GM23338 (cell line): ENCODE measurements around the gene ZDHHC4. TPM values are rescaled to one million over a fixed set of nuclear protein-coding genes. Genes with fewer than 3 reads are reported as not detected.

Source experiments
- ATAC-seq: fragments of 200-7000 bp; cut with Tn5 transposase; 3 replicates; pipeline ENCODE4 v1.9.1; 2020
- DNase-seq: peaks from one replicate; pipeline ENCODE4 v3.0.0-alpha.2; 2015; ENCODE audit warnings: low spot score
- H2AFZ ChIP-seq: fragments of 200-600 bp; sonication (generic); 2 replicates; pipeline ENCODE4 v1.8.0; 2016; ENCODE audit warnings: antibody characterized with exemption, mild to moderate bottlenecking, moderate library complexity
- H3F3A ChIP-seq: fragments of 200-600 bp; sonication (generic); replicated peaks from 2 replicates; pipeline ENCODE4 v1.8.0; 2017; ENCODE audit warnings: antibody characterized with exemption, mixed run types, low read depth
- H3K27ac ChIP-seq: fragments of 200-600 bp; sonication (generic); 2 replicates; pipeline ENCODE4 v1.6.1; 2016; ENCODE audit warnings: low read depth
- H3K27me3 ChIP-seq: fragments of 200-600 bp; sonication (generic); 2 replicates; pipeline ENCODE4 v1.8.0; 2016; ENCODE audit warnings: mild to moderate bottlenecking, mixed run types, moderate library complexity; ENCODE audit not compliant: insufficient read depth
- H3K36me3 ChIP-seq: fragments of 200-600 bp; sonication (generic); 2 replicates; pipeline ENCODE4 v1.8.0; 2016; ENCODE audit warnings: mild to moderate bottlenecking; ENCODE audit not compliant: insufficient read depth
- H3K4me1 ChIP-seq: fragments of 200-600 bp; sonication (generic); 2 replicates; pipeline ENCODE4 v1.8.0; 2016; ENCODE audit warnings: mild to moderate bottlenecking, moderate library complexity; ENCODE audit not compliant: insufficient read depth
- H3K4me2 ChIP-seq: fragments of 200-600 bp; sonication (generic); 2 replicates; pipeline ENCODE4 v1.7.1; 2017; ENCODE audit warnings: mixed run types
- H3K4me3 ChIP-seq: fragments of 200-600 bp; sonication (generic); 2 replicates; pipeline ENCODE4 v1.6.1; 2016; ENCODE audit warnings: mixed run types
- H3K79me2 ChIP-seq: fragments of 200-600 bp; sonication (generic); replicated peaks from 2 replicates; pipeline ENCODE4 v1.8.0; 2017; ENCODE audit warnings: mild to moderate bottlenecking; ENCODE audit not compliant: insufficient read depth
- H3K9me2 ChIP-seq: fragments of 200-600 bp; sonication (generic); 2 replicates; pipeline ENCODE4 v1.8.0; 2017; ENCODE audit not compliant: insufficient read depth
- H4K20me1 ChIP-seq: fragments of 200-600 bp; sonication (generic); replicated peaks from 2 replicates; pipeline ENCODE4 v1.8.0; 2017; ENCODE audit warnings: mild to moderate bottlenecking; ENCODE audit not compliant: insufficient read depth
- H3K27ac Mint-ChIP-seq: 2 replicates; pipeline ENCODE4 v1.8.0; 2020; ENCODE audit warnings: inconsistent platforms, mild to moderate bottlenecking, moderate library complexity, mixed read lengths
- H3K27me3 Mint-ChIP-seq: 3 replicates; pipeline ENCODE4 v1.8.0; 2022; ENCODE audit warnings: low read depth, mild to moderate bottlenecking, moderate library complexity, mixed read lengths, inconsistent platforms; ENCODE audit not compliant: insufficient read depth, poor library complexity
- H3K36me3 Mint-ChIP-seq: 3 replicates; pipeline ENCODE4 v1.8.0; 2021; ENCODE audit warnings: low read depth, mild to moderate bottlenecking, inconsistent platforms, moderate library complexity, mixed read lengths
- H3K4me1 Mint-ChIP-seq: 3 replicates; pipeline ENCODE4 v1.8.0; 2020; ENCODE audit warnings: mild to moderate bottlenecking, inconsistent platforms, mixed read lengths
- H3K4me3 Mint-ChIP-seq: 3 replicates; pipeline ENCODE4 v1.8.0; 2021; ENCODE audit warnings: moderate library complexity, mild to moderate bottlenecking, inconsistent platforms, mixed read lengths
- H3K9me3 Mint-ChIP-seq: 3 replicates; pipeline ENCODE4 v1.8.0; 2020; ENCODE audit warnings: moderate library complexity, mild to moderate bottlenecking, inconsistent platforms, mixed read lengths
- CREB1 ChIP-seq: fragments of 250-450 bp; sonication (Bioruptor Pico); IDR thresholded peaks from 2 replicates; pipeline ENCODE4 v1.5.0; 2020; ENCODE audit warnings: low read depth, mild to moderate bottlenecking, moderate library complexity
- EZH2 ChIP-seq: fragments of 200-600 bp; sonication (generic); IDR thresholded peaks from one replicate; pipeline ENCODE4 v1.8.0; 2017; ENCODE audit warnings: antibody characterized with exemption, mild to moderate bottlenecking, low read depth; ENCODE audit not compliant: unreplicated experiment
- JUNB ChIP-seq: IDR thresholded peaks from one replicate; pipeline ENCODE4 v1.6.1; 2016; ENCODE audit warnings: antibody characterized with exemption; ENCODE audit not compliant: unreplicated experiment
- POLR2AphosphoS5 ChIP-seq: IDR thresholded peaks from 2 replicates; pipeline ENCODE4 v1.6.1; 2016; ENCODE audit warnings: antibody characterized with exemption, low read depth
- ZNF114 ChIP-seq: fragments of 250-450 bp; sonication (Bioruptor Pico); IDR thresholded peaks from 2 replicates; pipeline ENCODE4 v1.5.0; 2020; ENCODE audit warnings: mild to moderate bottlenecking, moderate library complexity
- ZNF331 ChIP-seq: fragments of 250-450 bp; sonication (Bioruptor Pico); IDR thresholded peaks from 2 replicates; pipeline ENCODE4 v1.5.0; 2020; ENCODE audit warnings: low read depth, mild to moderate bottlenecking, moderate library complexity
- polyA plus RNA-seq: library from polyadenylated mRNA; unstranded; fragments of >200 nt; fragmentation: Nextera tagmentation; extraction: Ambion mirVana; gene quantifications from 2 replicates; pipeline ENCODE4 v1.2.1, GENCODE V29; 2016
- total RNA-seq: library from RNA; depleted of rRNA; stranded (reverse); fragments of >200 nt; shearing (Covaris generic); gene quantifications from 2 replicates; pipeline ENCODE4 v1.2.3, GENCODE V29; 2014
- TF ChIP-seq, protein P1 (sequence below): IDR thresholded peaks from one replicate; pipeline ENCODE4 v1.6.1; 2018; ENCODE audit warnings: antibody characterized with exemption; ENCODE audit not compliant: unreplicated experiment
- TF ChIP-seq, protein P2 (sequence below): fragments of 250-450 bp; sonication (Bioruptor Pico); IDR thresholded peaks from 2 replicates; pipeline ENCODE4 v1.5.0; 2020; ENCODE audit warnings: mild to moderate bottlenecking, moderate library complexity
- TF ChIP-seq, protein P3 (sequence below): IDR thresholded peaks from 2 replicates; pipeline ENCODE4 v1.6.1; 2016; ENCODE audit warnings: antibody characterized with exemption
- TF ChIP-seq, protein P4 (sequence below), 2 experiments: fragments of 200-600 bp in 1 of 2; sonication (generic) in 1 of 2; conservative IDR thresholded peaks; 2 replicates each; pipeline versions ENCODE4 v1.5.1 to v1.6.1; 2016 to 2017; ENCODE audit warnings: antibody characterized with exemption in 2 of 2, low read depth in 2 of 2, mild to moderate bottlenecking in 2 of 2, moderate library complexity in 1 of 2

The ZDHHC4 gene
- total and polyA plus RNA-seq, 2 experiments from 2014 or later: 31.2 to 58.9 TPM

DNA sequence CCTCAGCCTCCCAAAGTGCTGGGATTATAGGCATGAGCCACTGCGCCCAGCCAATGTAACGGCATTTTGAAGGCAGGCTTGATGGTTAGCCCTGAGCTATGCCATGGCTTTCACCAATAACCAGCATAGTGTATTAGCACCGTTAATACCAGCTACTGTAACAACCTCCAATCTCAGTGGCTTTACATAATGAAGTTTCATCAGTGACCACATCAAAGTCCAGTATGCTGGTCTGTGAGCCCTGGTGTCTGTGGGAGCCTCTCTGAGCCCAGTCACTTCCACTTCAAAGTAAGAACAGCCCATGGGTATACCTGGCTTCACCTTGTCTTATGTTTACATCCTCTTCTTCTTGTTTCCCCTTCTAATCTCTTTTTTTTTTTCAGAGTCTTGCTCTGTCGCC, 11.6 kb upstream of the ZDHHC4 start:
- no peaks in the 10 kb centered on the region for H3F3A ChIP-seq
- no peak overlapping the region for H3K4me3 Mint-ChIP-seq
- TF ChIP-seq JUNB (no peak), CREB1 (CRISPR knock-in tag) (no peak), ZNF331 (CRISPR knock-in tag) (no peak), POLR2AphosphoS5 (no peak), ZNF114 (CRISPR knock-in tag) (no peak), EZH2 (no peak)
- TF ChIP-seq, protein P1, sequence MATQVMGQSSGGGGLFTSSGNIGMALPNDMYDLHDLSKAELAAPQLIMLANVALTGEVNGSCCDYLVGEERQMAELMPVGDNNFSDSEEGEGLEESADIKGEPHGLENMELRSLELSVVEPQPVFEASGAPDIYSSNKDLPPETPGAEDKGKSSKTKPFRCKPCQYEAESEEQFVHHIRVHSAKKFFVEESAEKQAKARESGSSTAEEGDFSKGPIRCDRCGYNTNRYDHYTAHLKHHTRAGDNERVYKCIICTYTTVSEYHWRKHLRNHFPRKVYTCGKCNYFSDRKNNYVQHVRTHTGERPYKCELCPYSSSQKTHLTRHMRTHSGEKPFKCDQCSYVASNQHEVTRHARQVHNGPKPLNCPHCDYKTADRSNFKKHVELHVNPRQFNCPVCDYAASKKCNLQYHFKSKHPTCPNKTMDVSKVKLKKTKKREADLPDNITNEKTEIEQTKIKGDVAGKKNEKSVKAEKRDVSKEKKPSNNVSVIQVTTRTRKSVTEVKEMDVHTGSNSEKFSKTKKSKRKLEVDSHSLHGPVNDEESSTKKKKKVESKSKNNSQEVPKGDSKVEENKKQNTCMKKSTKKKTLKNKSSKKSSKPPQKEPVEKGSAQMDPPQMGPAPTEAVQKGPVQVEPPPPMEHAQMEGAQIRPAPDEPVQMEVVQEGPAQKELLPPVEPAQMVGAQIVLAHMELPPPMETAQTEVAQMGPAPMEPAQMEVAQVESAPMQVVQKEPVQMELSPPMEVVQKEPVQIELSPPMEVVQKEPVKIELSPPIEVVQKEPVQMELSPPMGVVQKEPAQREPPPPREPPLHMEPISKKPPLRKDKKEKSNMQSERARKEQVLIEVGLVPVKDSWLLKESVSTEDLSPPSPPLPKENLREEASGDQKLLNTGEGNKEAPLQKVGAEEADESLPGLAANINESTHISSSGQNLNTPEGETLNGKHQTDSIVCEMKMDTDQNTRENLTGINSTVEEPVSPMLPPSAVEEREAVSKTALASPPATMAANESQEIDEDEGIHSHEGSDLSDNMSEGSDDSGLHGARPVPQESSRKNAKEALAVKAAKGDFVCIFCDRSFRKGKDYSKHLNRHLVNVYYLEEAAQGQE: no peak
- TF ChIP-seq, protein P2, sequence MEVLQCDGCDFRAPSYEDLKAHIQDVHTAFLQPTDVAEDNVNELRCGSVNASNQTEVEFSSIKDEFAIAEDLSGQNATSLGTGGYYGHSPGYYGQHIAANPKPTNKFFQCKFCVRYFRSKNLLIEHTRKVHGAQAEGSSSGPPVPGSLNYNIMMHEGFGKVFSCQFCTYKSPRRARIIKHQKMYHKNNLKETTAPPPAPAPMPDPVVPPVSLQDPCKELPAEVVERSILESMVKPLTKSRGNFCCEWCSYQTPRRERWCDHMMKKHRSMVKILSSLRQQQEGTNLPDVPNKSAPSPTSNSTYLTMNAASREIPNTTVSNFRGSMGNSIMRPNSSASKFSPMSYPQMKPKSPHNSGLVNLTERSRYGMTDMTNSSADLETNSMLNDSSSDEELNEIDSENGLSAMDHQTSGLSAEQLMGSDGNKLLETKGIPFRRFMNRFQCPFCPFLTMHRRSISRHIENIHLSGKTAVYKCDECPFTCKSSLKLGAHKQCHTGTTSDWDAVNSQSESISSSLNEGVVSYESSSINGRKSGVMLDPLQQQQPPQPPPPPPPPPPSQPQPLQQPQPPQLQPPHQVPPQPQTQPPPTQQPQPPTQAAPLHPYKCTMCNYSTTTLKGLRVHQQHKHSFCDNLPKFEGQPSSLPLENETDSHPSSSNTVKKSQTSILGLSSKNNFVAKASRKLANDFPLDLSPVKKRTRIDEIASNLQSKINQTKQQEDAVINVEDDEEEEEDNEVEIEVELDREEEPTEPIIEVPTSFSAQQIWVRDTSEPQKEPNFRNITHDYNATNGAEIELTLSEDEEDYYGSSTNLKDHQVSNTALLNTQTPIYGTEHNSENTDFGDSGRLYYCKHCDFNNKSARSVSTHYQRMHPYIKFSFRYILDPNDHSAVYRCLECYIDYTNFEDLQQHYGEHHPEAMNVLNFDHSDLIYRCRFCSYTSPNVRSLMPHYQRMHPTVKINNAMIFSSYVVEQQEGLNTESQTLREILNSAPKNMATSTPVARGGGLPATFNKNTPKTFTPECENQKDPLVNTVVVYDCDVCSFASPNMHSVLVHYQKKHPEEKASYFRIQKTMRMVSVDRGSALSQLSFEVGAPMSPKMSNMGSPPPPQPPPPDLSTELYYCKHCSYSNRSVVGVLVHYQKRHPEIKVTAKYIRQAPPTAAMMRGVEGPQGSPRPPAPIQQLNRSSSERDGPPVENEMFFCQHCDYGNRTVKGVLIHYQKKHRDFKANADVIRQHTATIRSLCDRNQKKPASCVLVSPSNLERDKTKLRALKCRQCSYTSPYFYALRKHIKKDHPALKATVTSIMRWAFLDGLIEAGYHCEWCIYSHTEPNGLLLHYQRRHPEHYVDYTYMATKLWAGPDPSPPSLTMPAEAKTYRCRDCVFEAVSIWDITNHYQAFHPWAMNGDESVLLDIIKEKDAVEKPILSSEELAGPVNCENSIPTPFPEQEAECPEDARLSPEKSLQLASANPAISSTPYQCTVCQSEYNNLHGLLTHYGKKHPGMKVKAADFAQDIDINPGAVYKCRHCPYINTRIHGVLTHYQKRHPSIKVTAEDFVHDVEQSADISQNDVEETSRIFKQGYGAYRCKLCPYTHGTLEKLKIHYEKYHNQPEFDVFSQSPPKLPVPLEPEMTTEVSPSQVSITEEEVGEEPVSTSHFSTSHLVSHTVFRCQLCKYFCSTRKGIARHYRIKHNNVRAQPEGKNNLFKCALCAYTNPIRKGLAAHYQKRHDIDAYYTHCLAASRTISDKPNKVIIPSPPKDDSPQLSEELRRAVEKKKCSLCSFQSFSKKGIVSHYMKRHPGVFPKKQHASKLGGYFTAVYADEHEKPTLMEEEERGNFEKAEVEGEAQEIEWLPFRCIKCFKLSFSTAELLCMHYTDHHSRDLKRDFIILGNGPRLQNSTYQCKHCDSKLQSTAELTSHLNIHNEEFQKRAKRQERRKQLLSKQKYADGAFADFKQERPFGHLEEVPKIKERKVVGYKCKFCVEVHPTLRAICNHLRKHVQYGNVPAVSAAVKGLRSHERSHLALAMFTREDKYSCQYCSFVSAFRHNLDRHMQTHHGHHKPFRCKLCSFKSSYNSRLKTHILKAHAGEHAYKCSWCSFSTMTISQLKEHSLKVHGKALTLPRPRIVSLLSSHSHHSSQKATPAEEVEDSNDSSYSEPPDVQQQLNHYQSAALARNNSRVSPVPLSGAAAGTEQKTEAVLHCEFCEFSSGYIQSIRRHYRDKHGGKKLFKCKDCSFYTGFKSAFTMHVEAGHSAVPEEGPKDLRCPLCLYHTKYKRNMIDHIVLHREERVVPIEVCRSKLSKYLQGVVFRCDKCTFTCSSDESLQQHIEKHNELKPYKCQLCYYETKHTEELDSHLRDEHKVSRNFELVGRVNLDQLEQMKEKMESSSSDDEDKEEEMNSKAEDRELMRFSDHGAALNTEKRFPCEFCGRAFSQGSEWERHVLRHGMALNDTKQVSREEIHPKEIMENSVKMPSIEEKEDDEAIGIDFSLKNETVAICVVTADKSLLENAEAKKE (CRISPR knock-in tag): no peak
- TF ChIP-seq, protein P3, sequence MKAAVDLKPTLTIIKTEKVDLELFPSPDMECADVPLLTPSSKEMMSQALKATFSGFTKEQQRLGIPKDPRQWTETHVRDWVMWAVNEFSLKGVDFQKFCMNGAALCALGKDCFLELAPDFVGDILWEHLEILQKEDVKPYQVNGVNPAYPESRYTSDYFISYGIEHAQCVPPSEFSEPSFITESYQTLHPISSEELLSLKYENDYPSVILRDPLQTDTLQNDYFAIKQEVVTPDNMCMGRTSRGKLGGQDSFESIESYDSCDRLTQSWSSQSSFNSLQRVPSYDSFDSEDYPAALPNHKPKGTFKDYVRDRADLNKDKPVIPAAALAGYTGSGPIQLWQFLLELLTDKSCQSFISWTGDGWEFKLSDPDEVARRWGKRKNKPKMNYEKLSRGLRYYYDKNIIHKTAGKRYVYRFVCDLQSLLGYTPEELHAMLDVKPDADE: no peak
- TF ChIP-seq, protein P4, sequence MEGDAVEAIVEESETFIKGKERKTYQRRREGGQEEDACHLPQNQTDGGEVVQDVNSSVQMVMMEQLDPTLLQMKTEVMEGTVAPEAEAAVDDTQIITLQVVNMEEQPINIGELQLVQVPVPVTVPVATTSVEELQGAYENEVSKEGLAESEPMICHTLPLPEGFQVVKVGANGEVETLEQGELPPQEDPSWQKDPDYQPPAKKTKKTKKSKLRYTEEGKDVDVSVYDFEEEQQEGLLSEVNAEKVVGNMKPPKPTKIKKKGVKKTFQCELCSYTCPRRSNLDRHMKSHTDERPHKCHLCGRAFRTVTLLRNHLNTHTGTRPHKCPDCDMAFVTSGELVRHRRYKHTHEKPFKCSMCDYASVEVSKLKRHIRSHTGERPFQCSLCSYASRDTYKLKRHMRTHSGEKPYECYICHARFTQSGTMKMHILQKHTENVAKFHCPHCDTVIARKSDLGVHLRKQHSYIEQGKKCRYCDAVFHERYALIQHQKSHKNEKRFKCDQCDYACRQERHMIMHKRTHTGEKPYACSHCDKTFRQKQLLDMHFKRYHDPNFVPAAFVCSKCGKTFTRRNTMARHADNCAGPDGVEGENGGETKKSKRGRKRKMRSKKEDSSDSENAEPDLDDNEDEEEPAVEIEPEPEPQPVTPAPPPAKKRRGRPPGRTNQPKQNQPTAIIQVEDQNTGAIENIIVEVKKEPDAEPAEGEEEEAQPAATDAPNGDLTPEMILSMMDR (conservative IDR thresholded peaks at IDR 0.05; ENCODE audit: low read depth in 2 of 2): no peak
- no peaks in the 10 kb centered on the region for H3K36me3 ChIP-seq
- no peaks in the 10 kb centered on the region for H3K9me2 ChIP-seq
- peaks cover 9% of the 10 kb centered on the region for H3K27me3 Mint-ChIP-seq
- H2AFZ ChIP-seq: no peak overlapping the region
- H3K4me3 ChIP-seq: no peak overlapping the region
- H3K27ac ChIP-seq: no peak overlapping the region
- no peak overlapping the region for H3K27ac Mint-ChIP-seq
- no peaks in the 10 kb centered on the region for H3K4me1 ChIP-seq
- H3K79me2 ChIP-seq: no peaks in the 10 kb centered on the region
- H3K4me2 ChIP-seq: no peak overlapping the region
- ATAC-seq (no peak), DNase-seq (no peak)
- H3K36me3 Mint-ChIP-seq: no peaks in the 10 kb centered on the region
- H4K20me1 ChIP-seq: no peaks in the 10 kb centered on the region
- no peaks in the 10 kb centered on the region; the same call in 2 of the 3 replicates for H3K4me1 Mint-ChIP-seq
- no peaks in the 10 kb centered on the region for H3K27me3 ChIP-seq
- H3K9me3 Mint-ChIP-seq: no peaks in the 10 kb centered on the region
